NCI-H2171 treated with DMSO at 0.1 percent for 48 hours (cell line): ENCODE data around the gene FBXW8.

ENCODE experiments used
- DNase-seq: peaks from one replicate; lab custom pipeline; 2025; lab: John Stamatoyannopoulos, UW

Gene FBXW8

GRCh38 chr12:117038919-117039318, 128.2 kb downstream of the FBXW8 start:
- DNase-seq = no peak

DNA sequence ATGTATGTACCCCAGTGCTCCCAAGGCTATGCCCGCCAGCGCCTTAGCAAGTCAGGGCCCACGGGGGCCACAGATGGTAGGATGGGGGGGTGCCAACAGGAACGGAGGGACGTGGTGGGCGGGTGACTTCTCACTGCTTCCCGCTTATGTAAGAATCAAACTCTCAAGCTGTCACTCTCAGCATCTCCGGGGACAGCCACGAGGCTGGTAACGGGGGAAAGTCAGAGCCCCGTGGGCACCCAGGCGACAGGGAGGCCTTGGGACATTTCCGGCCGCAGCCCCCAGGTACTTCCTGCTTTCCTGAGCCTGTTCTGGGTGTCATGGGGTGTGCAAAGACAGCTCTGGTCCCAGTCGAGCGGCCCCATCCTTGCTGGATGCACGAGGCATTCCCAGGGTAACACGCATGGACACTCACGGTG, 129.2 kb downstream of the FBXW8 start:
- no peak for DNase-seq

DNA sequence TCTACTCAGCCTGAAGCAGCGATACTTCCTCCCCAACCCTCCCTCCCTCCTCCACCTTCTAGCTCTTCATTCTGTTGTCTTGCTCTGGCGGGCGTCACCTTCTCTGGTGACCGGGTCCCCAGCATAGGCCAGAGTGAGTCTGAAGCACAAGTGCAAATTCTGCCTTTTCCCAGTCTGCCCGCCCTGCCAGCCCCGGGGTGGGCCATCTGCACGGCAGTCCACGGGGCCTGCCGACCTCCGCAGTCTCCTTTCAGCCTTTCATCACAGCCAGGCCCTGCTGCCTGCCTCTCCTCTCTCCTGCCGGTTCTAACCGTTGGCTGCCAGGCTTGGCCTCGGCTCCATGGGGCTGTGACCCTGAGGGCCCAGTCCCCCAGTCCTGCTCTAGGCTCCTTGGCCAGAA, 129.7 kb downstream of the FBXW8 start:
- DNase-seq = no peak

DNA sequence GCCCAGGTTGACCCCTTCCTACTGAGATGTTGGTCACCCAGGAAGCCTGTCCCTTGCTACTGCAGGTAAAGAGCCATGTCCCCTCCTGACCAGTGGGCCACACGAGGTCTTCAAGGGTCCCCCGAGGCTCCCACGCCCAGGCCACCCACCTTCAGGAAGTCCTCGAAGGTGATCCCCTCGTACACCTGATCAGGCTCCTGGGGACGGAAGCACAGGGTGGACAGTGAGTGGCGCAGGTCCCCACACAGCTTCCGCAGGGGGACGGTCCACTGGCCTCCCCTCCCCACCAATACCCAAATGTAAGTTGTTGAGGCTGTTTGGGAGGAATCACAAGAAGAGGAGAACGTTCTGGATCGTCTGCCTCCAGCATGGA, 131.0 kb downstream of the FBXW8 start:
- DNase-seq = no peak

DNA sequence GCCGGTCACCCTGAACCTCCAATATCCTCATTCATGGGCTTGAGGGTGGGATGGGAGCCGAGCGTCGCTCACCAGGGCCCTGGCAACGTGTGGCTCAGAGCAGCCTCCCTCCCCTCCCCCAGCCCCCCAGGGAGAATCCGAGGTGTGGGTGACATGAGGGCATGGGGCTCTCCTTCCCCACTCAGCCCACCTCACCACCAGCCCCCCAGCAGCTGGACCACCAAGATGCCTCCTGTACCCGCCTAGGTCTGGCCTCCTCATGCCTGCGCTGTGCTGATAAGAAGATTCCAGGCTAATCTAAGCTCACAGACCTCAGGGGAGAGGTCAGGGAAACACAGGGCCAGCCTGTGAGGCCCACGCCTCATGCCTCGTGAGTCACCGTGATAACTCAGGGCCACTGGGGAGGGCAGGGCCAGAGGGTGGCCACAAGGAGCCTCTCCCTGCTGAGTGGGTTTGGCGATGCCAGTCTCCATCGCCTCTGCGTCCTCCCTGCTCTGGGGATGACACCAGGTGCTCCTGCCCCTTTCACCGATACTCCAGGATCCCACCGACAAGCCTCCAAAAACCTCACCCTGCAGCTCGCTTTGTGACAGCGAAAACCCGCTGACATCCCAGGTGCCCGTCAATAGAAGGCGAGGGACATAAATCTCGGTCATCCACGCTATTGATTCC, 131.6 kb downstream of the FBXW8 start:
- no peak for DNase-seq

DNA sequence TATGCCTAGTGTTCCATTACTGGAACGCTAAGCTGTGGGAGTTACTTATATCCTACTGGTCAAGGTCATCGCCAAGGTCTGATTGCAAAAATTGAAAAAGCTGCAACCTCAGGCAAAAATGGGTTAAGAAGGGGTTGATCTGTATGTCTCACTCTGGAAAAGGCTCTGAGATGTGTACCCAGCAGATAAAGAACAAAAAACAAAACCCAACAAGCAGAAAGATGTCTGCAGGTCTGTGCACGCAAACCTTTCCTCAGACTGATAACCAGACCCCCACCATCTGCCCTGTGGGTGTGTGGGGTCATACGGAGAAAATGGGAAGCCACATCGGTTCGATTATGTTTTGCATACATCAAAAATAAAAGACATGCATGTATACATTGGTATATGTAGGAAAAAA, 132.1 kb downstream of the FBXW8 start:
- DNase-seq = no peak

- no peak for DNase-seq
These were observed 133.6 kb downstream of the FBXW8 start for GRCh38 chr12:117044311-117044710.

DNA sequence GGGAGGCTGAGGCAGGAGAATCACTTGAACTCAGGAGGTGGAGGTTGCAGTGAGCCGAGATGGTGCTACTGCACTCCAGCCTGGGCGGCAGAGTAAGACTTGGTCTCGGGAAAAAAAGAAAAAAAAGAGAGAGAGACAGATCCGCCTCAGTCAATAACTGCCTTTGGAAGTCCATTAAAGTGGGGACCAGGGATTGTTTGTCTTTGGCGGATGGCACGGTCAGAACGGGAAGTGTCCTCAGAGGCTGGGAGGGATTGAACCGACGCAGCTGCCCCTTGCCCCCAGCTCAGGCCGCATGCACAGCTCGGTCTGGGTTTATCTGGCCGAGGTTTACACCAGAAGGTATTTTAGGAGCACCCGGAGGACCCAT, 134.0 kb downstream of the FBXW8 start:
- no peak for DNase-seq

DNA sequence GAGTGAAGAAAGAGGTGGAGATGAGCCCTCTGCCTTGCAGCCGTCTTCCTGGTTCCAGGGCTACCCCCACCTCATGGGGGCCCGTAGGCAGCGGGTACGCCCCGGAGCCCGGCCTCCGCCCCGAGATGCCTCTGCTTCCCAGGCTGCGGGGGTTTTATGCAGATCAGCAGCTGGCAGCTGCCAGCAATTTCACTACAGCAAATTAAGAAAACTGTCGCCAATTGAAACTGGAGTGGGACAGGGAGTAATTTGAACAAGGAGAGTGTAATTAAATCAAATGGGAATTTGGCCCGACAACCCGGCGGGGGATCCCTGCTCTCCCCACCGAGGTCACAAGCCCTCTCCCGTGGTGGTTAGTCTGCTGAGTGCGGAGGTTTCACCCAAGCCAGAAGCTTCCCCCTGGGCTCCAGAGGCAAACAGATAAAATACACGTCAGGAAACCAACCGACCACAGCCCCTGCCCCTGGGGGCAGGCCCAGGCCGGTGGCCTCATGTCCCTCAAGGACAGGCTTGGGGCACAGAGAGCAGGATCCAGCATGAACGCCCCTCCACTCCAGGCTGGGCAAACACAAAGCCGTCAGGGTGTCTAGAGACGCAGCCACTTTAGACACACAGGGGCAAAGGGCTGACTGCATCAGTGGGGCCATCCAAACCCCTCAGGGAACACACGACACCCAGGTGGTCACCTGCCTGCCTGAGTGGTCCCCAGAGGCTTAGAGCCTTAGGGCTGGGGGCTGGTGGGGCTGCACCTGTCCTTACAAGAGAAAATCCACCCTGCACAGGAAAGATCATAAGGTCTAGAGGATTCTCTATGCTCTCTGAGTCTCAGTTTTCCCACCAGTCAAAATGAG, 134.6 kb downstream of the FBXW8 start:
- peak; percentile 64 for DNase-seq

DNA sequence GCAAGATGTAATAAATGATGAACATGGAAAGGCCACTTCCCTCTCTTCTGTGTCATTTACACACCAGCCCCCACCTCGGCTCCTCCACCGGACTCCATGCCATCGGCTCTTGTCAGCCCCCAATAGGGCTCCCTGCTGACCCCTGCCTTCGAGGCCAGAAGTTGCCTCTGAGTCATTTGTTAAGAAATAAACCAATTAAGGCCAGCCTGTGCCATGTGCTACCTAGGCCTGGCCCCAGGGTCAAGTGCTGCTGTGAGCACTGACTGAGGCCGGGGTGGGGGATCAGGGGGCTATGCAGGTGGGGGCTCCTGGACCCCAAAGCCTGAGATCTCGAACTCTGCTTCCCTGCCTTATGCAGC, 135.2 kb downstream of the FBXW8 start:
- no peak for DNase-seq

GRCh38 chr12:117046425-117046824, 135.7 kb downstream of the FBXW8 start:
- DNase-seq = peak; percentile 22

DNA sequence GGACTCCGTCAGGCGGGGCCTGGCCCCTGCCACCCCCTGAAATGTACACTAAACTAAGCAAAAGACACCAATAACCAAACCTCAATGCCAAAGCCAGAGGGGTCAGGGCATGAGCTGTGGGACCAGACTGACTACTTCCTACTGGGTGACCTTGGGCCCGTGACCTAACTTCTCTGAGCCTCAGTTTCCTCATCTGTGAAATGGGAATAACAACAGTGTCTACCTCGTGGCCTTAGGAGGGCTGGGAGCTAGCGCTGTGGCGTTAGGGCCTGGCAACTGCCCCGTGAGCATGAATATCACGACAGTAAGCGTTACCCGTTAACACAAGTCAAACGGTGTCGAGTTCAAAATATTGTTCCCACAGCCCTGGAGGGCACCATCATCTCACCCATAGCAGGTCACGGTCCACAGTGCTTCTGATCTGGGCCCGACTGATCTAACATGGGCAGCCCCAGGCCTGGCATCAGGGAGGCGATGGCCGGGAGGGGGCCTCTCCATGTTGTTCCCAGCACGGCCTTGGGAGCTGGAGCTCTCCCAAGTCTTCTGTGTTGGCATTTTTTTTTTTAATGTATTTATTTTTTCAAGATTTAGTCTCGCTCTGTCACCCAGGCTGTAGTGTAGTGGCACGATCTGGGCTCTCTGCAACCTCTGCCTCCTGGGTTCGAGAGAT, 136.2 kb downstream of the FBXW8 start:
- no peak for DNase-seq

- DNase-seq = no peak
These were observed 137.2 kb downstream of the FBXW8 start for GRCh38 chr12:117047810-117048584.

GRCh38 chr12:117048585-117048904, 137.8 kb downstream of the FBXW8 start:
- no peak for DNase-seq

GRCh38 chr12:117049295-117049694, 138.5 kb downstream of the FBXW8 start:
- DNase-seq = no peak

DNA sequence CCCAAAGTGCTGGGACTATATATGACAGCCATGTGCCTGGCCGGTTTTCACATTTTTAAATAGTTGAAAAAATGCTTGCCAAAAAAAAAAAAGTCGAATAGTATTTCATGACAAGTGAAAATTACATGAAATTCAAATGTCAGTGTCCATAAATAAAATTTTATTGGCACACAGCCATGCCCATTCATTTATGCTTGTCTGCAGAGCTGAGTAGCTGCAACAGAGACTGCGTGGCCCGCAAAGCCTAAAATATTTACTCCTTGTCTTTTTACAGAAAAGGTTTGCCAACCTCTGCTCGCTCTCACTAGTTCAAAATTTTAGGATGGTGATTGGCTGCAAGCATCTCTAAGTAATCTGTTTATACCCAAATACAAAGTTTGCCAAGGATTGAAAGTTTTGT, 139.3 kb downstream of the FBXW8 start:
- DNase-seq = no peak

DNA sequence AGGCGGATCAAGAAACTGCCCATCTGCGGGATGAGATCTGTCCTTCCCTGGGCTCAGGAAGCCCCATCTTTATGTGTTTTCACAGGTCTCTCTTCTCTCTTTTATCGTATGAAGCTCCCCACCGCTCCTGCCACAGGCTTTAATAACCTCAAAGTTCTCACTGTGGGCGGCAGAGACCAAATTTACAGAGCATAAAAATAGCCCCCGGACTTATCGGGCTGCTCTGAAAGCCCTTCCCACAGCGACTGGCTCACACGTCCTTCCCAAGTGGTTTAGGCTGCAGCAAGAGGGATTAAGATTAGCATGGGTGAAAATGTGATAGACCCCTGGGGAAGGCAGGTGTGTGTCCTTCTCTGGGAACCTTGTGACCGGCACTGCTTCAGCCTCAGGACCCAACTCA, 140.6 kb downstream of the FBXW8 start:
- DNase-seq = no peak

DNA sequence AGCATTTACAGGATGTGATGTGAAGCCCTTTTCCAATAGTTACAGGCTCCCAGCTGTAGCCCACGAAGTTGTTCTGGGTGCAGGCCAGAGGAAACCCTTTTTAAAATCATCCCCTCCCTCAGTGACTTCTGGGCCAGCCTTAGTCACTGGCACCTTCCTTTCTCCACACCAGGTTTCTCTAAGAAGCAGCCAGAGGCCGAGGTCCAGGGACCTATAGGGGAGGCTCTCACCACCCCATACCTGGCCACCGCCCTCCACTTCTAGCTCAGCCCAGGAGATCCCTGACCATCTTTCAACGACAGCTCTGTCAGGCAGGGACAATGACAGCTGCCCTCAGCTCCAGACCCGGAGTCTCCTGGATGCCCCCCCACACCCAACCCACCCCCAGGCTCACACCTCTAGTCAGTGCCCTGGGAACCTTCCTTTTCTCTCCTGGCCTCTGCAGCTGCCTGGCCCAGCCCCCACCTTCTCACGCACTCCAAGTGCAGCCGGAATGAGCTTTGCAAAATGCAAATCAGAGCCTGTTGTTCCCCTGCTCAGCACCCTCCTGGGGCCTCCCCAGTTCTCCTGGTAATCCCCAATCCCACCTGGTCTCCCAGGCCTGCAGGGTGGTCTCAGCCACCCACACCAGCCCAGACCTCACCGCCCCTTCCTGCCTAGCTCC, 141.8 kb downstream of the FBXW8 start:
- no peak for DNase-seq

DNA sequence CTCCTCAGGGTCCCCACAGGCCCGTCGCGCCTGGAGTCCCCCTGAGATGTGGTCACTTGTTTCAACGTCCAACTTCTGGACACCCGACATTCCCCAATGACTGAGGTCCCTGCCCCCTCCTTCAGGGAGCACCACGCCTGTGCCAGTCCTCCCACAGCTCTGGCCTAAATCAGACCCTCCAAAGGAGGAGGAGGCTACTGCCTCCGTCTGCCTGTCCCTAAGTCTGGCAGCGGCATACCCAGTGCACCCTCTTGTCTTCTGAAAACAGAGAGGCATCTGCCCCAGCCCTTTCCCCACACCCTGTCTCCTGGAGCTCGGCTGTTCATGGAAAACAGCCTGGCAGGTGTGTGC, 142.3 kb downstream of the FBXW8 start:
- no peak for DNase-seq

DNA sequence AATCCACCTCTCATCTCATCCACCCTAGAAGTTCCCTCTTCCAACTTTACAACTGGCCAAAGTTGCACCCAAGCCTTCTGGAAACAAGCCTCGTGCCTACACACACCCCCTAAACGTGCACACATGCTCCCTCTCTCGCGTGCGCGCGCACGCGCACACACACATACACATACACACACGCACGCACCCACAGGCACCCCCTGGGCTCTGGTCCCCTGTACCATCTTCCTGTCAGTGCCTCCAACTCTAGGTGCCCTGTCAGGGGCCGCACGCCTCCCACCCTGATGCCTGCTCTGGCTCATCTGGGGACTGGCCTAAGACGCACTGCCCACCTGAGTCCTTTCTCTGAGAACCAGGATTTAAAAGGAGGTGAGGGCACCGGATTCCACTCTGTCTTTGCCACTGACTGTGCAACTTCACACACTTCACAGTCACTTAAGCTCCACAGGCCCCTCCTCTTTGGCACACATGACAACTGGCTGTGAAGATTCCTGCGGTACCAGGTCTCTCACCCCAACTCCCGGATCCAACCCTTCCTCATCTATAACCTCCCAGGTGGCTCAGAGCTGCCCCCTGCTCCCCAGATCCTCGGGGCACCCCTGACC, 142.9 kb downstream of the FBXW8 start:
- no peak for DNase-seq

DNA sequence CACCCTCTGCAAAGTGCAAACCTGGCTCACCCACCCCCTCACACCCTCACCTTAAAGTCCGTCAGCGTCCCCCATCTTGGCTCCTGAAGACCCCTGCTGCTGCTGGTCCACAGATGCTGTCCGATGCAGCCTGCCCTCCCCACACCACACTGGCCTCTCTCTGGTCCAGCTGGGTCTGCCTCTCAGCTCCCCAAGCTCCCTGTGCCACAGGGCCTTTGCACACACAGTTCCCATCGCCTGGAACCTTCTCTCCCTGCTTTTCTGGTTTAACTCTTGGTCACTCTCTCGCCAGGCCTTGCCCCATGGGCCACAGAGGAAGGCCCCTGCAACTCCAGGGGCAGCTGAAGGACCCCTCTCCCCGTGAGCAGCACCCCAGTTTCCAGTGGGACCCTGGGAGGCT, 143.5 kb downstream of the FBXW8 start:
- DNase-seq = no peak

- peak; percentile 43 for DNase-seq
These were observed 146.9 kb downstream of the FBXW8 start for GRCh38 chr12:117057626-117058025.
